Measurements from ENCODE around the gene TOMM5. TPM values are rescaled to one million over a fixed set of nuclear protein-coding genes. Genes with fewer than 3 reads are reported as not detected.

Gene TOMM5
- total RNA-seq, 1 experiment from 2014 or later: 206 TPM

DNA sequence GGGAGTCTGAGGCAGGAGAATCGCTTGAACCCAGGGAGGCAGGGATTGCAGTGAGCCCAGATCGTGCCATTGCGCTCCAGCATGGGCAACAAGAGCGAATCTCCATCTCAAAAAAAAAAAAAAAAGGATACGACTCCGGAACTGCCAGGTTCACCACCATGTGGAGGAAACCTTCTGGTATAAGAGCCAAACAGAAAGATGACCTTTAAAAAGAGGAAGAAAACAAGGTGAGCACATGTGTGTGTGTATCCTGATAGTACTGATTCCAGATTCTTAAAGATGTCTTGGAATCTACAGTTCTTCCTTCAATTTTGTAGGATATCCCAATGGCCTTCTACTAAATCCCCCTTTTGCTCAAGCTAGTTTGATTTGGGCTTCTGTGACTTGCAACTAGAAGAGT lies 49.9 kb downstream of the TOMM5 start:
- DNase-seq (ENCODE audit: low read depth): no peak
- in situ Hi-C loops (cut with HindIII; ENCODE audit: low pct_unique_long_range_greater_than_20kb, low sequenced_read_pairs): no loop called here

DNA sequence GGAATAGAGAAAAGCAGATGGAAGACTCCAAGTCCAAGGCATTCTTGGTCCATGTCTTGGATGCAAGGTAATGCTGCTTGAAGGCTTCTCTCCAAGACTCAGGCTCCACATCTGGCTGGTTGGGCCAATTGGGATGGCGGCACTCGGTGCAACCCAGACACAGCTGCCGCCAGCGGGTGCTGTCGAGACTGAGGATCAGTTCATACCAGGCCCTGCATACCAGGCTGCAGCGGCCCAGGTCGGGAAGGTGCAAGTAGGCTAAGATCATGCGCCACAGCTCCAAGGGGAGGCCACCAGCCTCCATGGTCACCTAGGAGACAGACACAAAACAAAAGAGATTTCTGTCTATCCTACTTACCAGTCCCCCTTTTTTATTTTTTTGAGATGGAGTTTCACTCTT lies 50.9 kb downstream of the TOMM5 start:
- DNase-seq (ENCODE audit: low read depth): no peak
- in situ Hi-C loops (cut with HindIII; ENCODE audit: low pct_unique_long_range_greater_than_20kb, low sequenced_read_pairs): no loop called here

DNA sequence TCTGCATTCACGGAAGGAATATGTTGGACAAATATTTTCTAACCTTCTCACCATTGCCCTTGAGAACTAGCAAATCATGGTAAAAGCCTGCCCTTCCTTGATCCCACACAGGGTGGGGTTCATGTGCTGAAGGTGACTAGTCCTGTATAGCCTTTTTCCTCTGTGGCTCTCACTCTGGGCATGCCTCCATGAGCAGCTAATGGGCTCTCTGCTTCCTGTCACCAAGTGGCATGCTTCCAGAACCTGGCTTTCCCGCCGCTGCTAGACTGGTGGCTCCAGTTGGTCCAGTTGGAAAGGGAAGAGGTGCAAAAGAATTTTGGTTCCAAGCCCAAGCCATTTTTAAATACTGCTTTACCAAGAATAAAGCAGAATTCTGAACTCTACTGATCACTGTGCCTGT lies 51.8 kb downstream of the TOMM5 start:
- no peak for DNase-seq (ENCODE audit: low read depth)
- in situ Hi-C loops (cut with HindIII; ENCODE audit: low pct_unique_long_range_greater_than_20kb, low sequenced_read_pairs): no loop called here

DNA sequence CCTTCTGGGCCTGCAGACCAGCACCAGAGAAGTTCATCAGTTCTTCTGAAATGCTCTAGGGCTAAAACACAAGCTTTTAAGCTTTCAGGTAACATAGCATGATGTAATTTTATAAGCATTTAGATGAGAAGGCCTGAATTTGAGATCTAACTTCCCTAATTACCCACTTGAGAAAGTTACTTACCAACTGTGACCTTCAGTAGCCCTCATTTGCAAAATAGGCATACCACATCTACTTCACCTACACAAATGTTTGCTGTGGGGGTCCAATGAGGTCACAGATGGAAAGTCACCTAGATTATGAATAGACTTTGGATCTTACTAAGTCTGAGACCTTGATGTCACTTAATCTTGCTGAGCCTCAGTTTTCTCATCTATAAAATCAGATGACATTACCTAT lies 52.8 kb downstream of the TOMM5 start:
- in situ Hi-C loops (cut with HindIII; ENCODE audit: low pct_unique_long_range_greater_than_20kb, low sequenced_read_pairs): no loop called here
- no peak for DNase-seq (ENCODE audit: low read depth)

Other genes starting within 250 kb of the TOMM5 start
- gene GRHPR, start 169.9 kb downstream of the TOMM5 start, total RNA-seq (2014; rRNA removed; shearing (Covaris generic); ENCODE audit: low replicate concordance): 32.3 and 54.8 TPM in 2 replicates
- gene ZBTB5, start 127.1 kb downstream of the TOMM5 start, total RNA-seq (2014; rRNA removed; shearing (Covaris generic); ENCODE audit: low replicate concordance): 5.0 and 8.9 TPM in 2 replicates
- gene POLR1E, start 106.6 kb downstream of the TOMM5 start, total RNA-seq (2014; rRNA removed; shearing (Covaris generic); ENCODE audit: low replicate concordance): 20.5 and 23.8 TPM in 2 replicates
- gene FBXO10, start 16.2 kb downstream of the TOMM5 start, total RNA-seq (2014; rRNA removed; shearing (Covaris generic); ENCODE audit: low replicate concordance): 1.3 and 3.3 TPM in 2 replicates
- gene FRMPD1, start 58.4 kb upstream of the TOMM5 start, total RNA-seq (2014; rRNA removed; shearing (Covaris generic); ENCODE audit: low replicate concordance): not detected in 2 replicates
- 2.5 and 6.1 TPM in 2 replicates for gene TRMT10B, start 161.2 kb upstream of the TOMM5 start, total RNA-seq (2014; rRNA removed; shearing (Covaris generic); ENCODE audit: low replicate concordance)
- gene EXOSC3, start 192.5 kb upstream of the TOMM5 start, total RNA-seq (2014; rRNA removed; shearing (Covaris generic); ENCODE audit: low replicate concordance): 31.8 and 100 TPM in 2 replicates
- 5.6 and 11.6 TPM in 2 replicates for gene DCAF10, start 208.2 kb upstream of the TOMM5 start, total RNA-seq (2014; rRNA removed; shearing (Covaris generic); ENCODE audit: low replicate concordance)